ENCODE measurements around the gene EEF2K.
"Not testable (repeated sequence)": the region's sequence is repeated elsewhere in the genome, so short reads cannot be mapped to it uniquely, and the experiment has no call there.

The EEF2K gene

GRCh38 chr16:22190081-22190775 is 15.8 kb upstream of the EEF2K start:
- peak; percentile 92 for DNase-seq (ENCODE audit: low read depth)

- DNase-seq (ENCODE audit: low read depth) = peak; percentile 99
Measured at GRCh38 chr16:22190776-22191531, 15.1 kb upstream of the EEF2K start.

GRCh38 chr16:22191532-22192260 is 14.4 kb upstream of the EEF2K start:
- DNase-seq (ENCODE audit: low read depth) = peak; percentile 13

GRCh38 chr16:22192261-22193062 is 13.6 kb upstream of the EEF2K start:
- peak; percentile 84 for DNase-seq (ENCODE audit: low read depth)

- no peak for DNase-seq (ENCODE audit: low read depth)
Measured at GRCh38 chr16:22193063-22193411, 13.0 kb upstream of the EEF2K start.

- DNase-seq (ENCODE audit: low read depth) = peak; percentile 18
Measured at GRCh38 chr16:22194707-22195444, 11.2 kb upstream of the EEF2K start.

- DNase-seq (ENCODE audit: low read depth) = no peak
Measured at GRCh38 chr16:22195445-22195694, 10.7 kb upstream of the EEF2K start.

- peak; percentile 74 for DNase-seq (ENCODE audit: low read depth)
Measured at GRCh38 chr16:22195695-22196558, 10.2 kb upstream of the EEF2K start.

GRCh38 chr16:22196559-22197168 is 9.4 kb upstream of the EEF2K start:
- not testable (repeated sequence) for DNase-seq (ENCODE audit: low read depth)

- no peak for DNase-seq (ENCODE audit: low read depth)
Measured at GRCh38 chr16:22198547-22199293, 7.4 kb upstream of the EEF2K start.

GRCh38 chr16:22202261-22202637 is 3.8 kb upstream of the EEF2K start:
- no peak for DNase-seq (ENCODE audit: low read depth)

- DNase-seq (ENCODE audit: low read depth) = no peak
Measured at GRCh38 chr16:22203091-22203490, 3.0 kb upstream of the EEF2K start.

- DNase-seq (ENCODE audit: low read depth) = no peak
Measured at GRCh38 chr16:22204091-22204655, 1.9 kb upstream of the EEF2K start.

- DNase-seq (ENCODE audit: low read depth) = no peak
Measured at GRCh38 chr16:22205577-22206012, 483 bp upstream of the EEF2K start.

GRCh38 chr16:22206842-22207714 is 1.0 kb downstream of the EEF2K start:
- DNase-seq (ENCODE audit: low read depth) = peak; percentile 52

- DNase-seq (ENCODE audit: low read depth) = no peak
Measured at GRCh38 chr16:22207715-22208360, 1.8 kb downstream of the EEF2K start.

GRCh38 chr16:22210285-22210684 is 4.2 kb downstream of the EEF2K start:
- no peak for DNase-seq (ENCODE audit: low read depth)

- no peak for DNase-seq (ENCODE audit: low read depth)
Measured at GRCh38 chr16:22210854-22211253, 4.8 kb downstream of the EEF2K start.
